HEK293 (cell line): ENCODE data around the gene PSMA7.

ENCODE experiments used
- CTCF ChIP-seq: fragments of 450-650 bp; formaldehyde crosslinking; IDR thresholded peaks from 2 replicates; pipeline ENCODE4 v1.5.1; 2016; ENCODE audit warnings: missing biosample characterization, missing genetic modification characterization
- KLF9 ChIP-seq: fragments of 450-650 bp; formaldehyde crosslinking; IDR thresholded peaks from 2 replicates; pipeline ENCODE4 v1.5.1; 2016; ENCODE audit warnings: missing biosample characterization, missing genetic modification characterization, low read depth
- TCF7L2 ChIP-seq: IDR thresholded peaks from 2 replicates; pipeline ENCODE4 v1.6.1; 2011; ENCODE audit warnings: low read depth, mild to moderate bottlenecking, inconsistent platforms, low read length, moderate library complexity, borderline replicate concordance
- TRIM28 ChIP-seq: IDR thresholded peaks from 2 replicates; pipeline ENCODE4 v1.6.1; 2011; ENCODE audit warnings: low read length, control low read depth, borderline replicate concordance
- YY1 ChIP-seq: fragments of 450-650 bp; formaldehyde crosslinking; IDR thresholded peaks from 2 replicates; pipeline ENCODE4 v1.5.1; 2018; ENCODE audit warnings: missing biosample characterization, missing genetic modification characterization

GRCh38 chr20:62103508-62104233, 39.5 kb downstream of the PSMA7 start:
- TF ChIP-seq TCF7L2, result no peak
- TF ChIP-seq CTCF (tag by site-specific recombination), result no peak
- TF ChIP-seq KLF9 (tag by site-specific recombination), result no peak
- TF ChIP-seq YY1 (tag by site-specific recombination), result no peak
- no peak for TF ChIP-seq TRIM28
